ENCODE results near the gene NUDT3.
A peak's percentile ranks its signal among the peaks of the same experiment; 100 is the strongest.

The NUDT3 gene

GRCh38 chr6:34435916-34436315 is 43.4 kb upstream of the NUDT3 start:
- no peak overlapping the region for H3K4me3 ChIP-seq (ENCODE audit: low read length)
- no peak for TF ChIP-seq CTCF (IDR thresholded peaks at IDR 0.05; ENCODE audit: insufficient read depth, low read depth, low read length, missing control alignments)
- DNase-seq (ENCODE audit: low read depth), result no peak

GRCh38 chr6:34425498-34426410 is 33.3 kb upstream of the NUDT3 start, which contains the start of gene RPS10:
TSS of gene RPS10 (minus strand) at chr6:34426069. CDS start at chr6:34425221, 848 bp downstream.
- H3K4me3 ChIP-seq (ENCODE audit: low read length), result peak within 1 kb of the TSS; percentile 99
- no peak for TF ChIP-seq CTCF (IDR thresholded peaks at IDR 0.05; ENCODE audit: insufficient read depth, low read depth, low read length, missing control alignments)
- DNase-seq (ENCODE audit: low read depth), result peak; percentile 90

- DNase-seq (ENCODE audit: low read depth), result peak; percentile 15
- H3K4me3 ChIP-seq (ENCODE audit: low read length), result peak overlapping the region; percentile 99
- TF ChIP-seq CTCF (IDR thresholded peaks at IDR 0.05; ENCODE audit: insufficient read depth, low read depth, low read length, missing control alignments), result no peak
These were observed 32.6 kb upstream of the NUDT3 start for GRCh38 chr6:34425132-34425497.

GRCh38 chr6:34424200-34425131 is 32.0 kb upstream of the NUDT3 start:
- no peak for DNase-seq (ENCODE audit: low read depth)
- H3K4me3 ChIP-seq (ENCODE audit: low read length), result peak overlapping the region; percentile 99
- TF ChIP-seq CTCF (IDR thresholded peaks at IDR 0.05; ENCODE audit: insufficient read depth, low read depth, low read length, missing control alignments), result no peak

- TF ChIP-seq CTCF (IDR thresholded peaks at IDR 0.05; ENCODE audit: insufficient read depth, low read depth, low read length, missing control alignments), result no peak
- DNase-seq (ENCODE audit: low read depth), result peak; percentile 24
- no peak overlapping the region for H3K4me3 ChIP-seq (ENCODE audit: low read length)
These were observed 30.8 kb upstream of the NUDT3 start for GRCh38 chr6:34423254-34423653.

GRCh38 chr6:34418367-34418766 is 25.9 kb upstream of the NUDT3 start:
- TF ChIP-seq CTCF (IDR thresholded peaks at IDR 0.05; ENCODE audit: insufficient read depth, low read depth, low read length, missing control alignments), result no peak
- H3K4me3 ChIP-seq (ENCODE audit: low read length), result no peak overlapping the region
- no peak for DNase-seq (ENCODE audit: low read depth)
